ENCODE data around the gene MRPL53. TPM values are rescaled to one million over a fixed set of nuclear protein-coding genes. Genes with fewer than 3 reads are reported as not detected.

MRPL53 gene
- total and polyA plus RNA-seq, 9 donors = 13.1 to 105 (median 77.1) TPM

DNA sequence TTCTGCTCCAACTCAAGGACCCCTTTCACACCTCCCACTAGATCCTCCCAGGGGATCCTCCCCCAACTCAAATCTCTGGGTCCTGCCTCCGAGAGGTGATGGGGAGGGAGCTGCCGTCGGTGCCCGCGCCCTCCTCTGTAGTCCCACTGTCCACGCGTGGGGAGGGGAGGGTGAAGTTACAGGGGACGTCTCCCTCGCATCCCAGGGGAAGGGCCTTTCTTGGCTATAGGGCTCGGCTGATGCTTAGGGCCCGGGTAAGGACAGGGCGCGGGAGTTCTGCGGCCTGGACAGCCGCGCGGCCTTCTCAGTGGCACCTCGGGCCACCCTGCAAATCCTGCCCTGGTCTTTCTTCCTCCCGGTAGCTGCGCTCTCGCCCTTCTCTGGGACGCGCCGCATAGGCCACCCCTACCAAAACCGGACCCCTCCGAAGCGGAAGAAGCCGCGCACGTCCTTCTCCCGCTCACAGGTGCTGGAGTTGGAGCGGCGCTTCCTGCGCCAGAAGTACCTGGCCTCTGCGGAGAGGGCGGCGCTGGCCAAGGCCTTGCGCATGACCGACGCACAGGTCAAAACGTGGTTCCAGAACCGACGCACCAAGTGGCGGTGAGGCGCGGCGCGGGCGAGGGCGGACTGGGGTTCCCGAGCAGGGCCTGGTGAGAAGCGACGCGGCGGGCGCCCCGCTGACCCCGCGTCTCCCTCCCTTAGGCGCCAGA, 42.9 kb upstream of the MRPL53 start:
- intact Hi-C loops (cut with DNase I) = no loop called here
- Histone ChIP-seq H3K4me1 (ENCODE audit: insufficient read depth) (peaks cover 3% of the 10 kb centered on the region), H3K27me3 (peaks cover 18% of the 10 kb centered on the region), H3K9me3 (no peaks in the 10 kb centered on the region), H3K4me3 (no peak overlapping the region), H3K36me3 (no peaks in the 10 kb centered on the region), H3K27ac (no peak overlapping the region)
- WGBS, 3 donors = 3 to 4% (median 4%) methylated on average over 30 to 60 of the region's 60 CpGs
- no peak for DNase-seq
- no peak for TF ChIP-seq EP300 (IDR thresholded peaks at IDR 0.05)
- TF ChIP-seq POLR2A (IDR thresholded peaks at IDR 0.05) = no peak
- TF ChIP-seq, protein P1, sequence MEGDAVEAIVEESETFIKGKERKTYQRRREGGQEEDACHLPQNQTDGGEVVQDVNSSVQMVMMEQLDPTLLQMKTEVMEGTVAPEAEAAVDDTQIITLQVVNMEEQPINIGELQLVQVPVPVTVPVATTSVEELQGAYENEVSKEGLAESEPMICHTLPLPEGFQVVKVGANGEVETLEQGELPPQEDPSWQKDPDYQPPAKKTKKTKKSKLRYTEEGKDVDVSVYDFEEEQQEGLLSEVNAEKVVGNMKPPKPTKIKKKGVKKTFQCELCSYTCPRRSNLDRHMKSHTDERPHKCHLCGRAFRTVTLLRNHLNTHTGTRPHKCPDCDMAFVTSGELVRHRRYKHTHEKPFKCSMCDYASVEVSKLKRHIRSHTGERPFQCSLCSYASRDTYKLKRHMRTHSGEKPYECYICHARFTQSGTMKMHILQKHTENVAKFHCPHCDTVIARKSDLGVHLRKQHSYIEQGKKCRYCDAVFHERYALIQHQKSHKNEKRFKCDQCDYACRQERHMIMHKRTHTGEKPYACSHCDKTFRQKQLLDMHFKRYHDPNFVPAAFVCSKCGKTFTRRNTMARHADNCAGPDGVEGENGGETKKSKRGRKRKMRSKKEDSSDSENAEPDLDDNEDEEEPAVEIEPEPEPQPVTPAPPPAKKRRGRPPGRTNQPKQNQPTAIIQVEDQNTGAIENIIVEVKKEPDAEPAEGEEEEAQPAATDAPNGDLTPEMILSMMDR (IDR thresholded peaks at IDR 0.05) = no peak

DNA sequence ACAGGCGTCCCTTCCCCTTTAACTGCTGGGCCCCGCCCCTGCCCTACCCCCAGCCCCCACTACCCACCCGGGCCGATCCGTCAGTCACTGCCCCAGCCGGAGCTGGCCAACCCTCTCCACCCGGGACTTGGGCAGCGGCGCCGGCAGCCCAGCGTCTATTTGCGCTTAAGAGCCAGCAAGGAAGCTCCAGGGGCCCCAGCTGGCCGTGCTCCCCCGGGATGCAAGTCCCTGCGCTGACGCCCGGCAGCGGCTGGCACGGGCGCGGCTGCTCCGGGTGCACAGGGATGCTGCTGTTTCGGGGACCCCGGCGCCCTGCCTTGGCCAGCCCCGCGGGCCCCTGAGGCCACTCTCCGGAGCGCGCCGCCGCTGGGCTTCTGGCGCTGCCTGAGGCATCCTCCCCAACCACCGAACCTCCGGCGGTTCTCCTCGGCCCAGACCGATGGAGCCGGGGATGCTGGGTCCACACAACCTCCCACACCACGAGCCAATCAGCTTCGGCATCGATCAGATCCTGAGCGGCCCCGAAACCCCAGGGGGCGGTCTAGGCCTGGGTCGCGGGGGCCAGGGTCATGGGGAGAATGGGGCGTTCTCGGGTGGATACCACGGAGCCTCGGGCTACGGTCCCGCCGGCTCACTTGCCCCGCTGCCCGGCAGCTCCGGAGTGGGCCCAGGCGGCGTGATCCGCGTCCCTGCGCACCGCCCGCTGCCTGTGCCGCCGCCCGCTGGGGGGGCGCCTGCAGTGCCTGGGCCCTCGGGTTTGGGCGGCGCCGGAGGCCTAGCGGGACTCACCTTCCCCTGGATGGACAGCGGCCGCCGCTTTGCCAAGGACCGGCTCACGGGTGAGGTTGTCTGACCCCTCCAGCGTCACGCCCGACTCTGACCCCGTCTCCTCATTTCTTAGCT, 42.1 kb upstream of the MRPL53 start, which contains the start of gene TLX2:
TSS of gene TLX2 (plus strand) at position 83 of the 903 bp plus-strand sequence. CDS start at position 440, 357 bp downstream.
- Histone ChIP-seq H3K4me1 (ENCODE audit: insufficient read depth) (peaks cover 3% of the 10 kb centered on the region), H3K27me3 (peaks cover 18% of the 10 kb centered on the region), H3K27ac (no peak within 1 kb of the TSS), H3K9me3 (no peaks in the 10 kb centered on the region), H3K4me3 (no peak within 1 kb of the TSS), H3K36me3 (no peaks in the 10 kb centered on the region)
- intact Hi-C loops (cut with DNase I) = no loop called here
- TF ChIP-seq POLR2A (IDR thresholded peaks at IDR 0.05) (no peak), EP300 (IDR thresholded peaks at IDR 0.05) (no peak)
- TF ChIP-seq, protein P1 (IDR thresholded peaks at IDR 0.05) = no peak
- 4% methylated on average over 54 to 82 of the region's 82 CpGs for WGBS, 3 donors
- DNase-seq = no peak

DNA sequence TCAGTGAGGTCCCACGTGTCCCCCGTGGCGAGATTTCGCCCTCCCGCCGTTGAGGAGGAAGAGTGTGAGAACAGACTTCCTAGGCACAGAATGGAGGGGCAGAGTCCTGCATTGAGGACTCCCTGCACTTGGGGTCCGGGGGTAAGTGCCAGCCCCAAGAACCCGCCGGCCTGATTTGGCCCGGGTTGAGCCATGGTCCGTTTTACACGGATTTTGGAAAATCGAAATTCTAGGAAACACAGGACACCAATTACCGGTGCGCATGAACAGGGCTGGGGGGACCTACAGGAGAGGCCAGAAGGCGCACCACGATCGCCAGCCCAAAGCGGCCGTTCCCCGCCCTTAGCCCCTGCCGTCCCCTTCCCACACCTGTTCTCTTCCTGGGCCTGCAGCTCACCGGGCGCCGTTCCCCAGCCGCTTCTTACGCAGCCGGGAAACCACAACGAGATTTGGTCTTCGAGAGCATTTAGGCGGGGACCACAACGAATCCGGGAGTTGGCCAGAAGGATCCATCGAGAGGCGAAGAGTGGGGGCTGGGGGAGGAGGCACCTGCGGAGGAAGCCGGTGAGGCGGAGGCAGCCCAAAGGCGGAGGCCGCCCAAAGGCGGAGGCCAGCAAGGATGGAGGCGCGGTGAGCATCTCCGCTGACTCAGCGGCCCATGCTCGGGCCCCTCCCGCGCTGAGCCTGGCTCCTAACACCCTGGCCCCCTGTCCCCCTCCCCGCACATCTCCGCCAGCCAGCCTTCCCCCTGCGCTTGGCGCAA, 41.3 kb upstream of the MRPL53 start:
- intact Hi-C loops (cut with DNase I) = no loop called here
- WGBS, 3 donors = 4 to 9% (median 6%) methylated on average over 48 to 52 of the region's 52 CpGs
- TF ChIP-seq EP300 (IDR thresholded peaks at IDR 0.05) (no peak), POLR2A (IDR thresholded peaks at IDR 0.05) (no peak)
- TF ChIP-seq, protein P1 (IDR thresholded peaks at IDR 0.05) = no peak
- no peaks in the 10 kb centered on the region for H3K36me3 ChIP-seq
- H3K27me3 ChIP-seq = peaks cover 18% of the 10 kb centered on the region
- peak in 2 of 5 donors; percentile 21 to 31 for DNase-seq
- no peak overlapping the region for H3K27ac ChIP-seq
- H3K9me3 ChIP-seq = no peaks in the 10 kb centered on the region
- H3K4me1 ChIP-seq (ENCODE audit: insufficient read depth) = peaks cover 3% of the 10 kb centered on the region
- H3K4me3 ChIP-seq = no peak overlapping the region

Measured in ovary (tissue), 9 donors.